Femur (tissue), 1 donor: ENCODE measurements around the gene PLXNA3.

Source experiments
- DNase-seq: peaks from one replicate; pipeline ENCODE4 v3.0.0-alpha.2; 2017

The PLXNA3 gene

GRCh38 chrX:154458116-154458953 is at the start of gene PLXNA3:
PLXNA3 (plus strand) TSS chrX:154458281; CDS start chrX:154460184, 1,903 bp downstream.
- DNase-seq: peak; percentile 47

DNA sequence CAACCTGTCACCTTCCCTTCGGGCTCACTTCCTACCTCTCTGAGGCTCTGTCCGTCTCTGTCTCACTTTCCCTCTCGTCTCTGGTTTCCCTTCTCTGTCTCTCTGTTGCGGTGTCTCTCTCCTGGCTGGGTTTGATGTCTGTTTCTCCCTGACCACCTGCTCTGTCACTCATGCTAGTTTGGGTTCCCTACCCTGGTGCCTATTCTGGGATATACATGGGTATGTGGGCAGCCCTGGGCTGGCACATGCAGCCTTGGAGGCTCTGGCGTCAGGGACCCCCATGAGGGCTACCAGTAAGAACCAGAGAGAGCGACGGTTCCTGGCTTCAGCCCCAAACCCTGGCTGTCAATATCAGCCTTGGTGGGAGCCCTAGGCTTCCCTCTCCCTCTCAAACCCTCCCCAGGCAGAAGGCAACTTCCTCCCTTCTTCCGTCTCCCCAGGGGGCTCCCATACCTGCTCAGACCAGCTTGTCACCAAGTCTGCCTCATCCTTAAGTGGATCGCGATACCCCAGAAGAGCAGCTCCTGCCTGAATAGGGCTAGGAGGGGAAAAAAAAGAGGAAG is 49.3 kb upstream of the PLXNA3 start:
- DNase-seq: no peak

- DNase-seq: peak; percentile 83
Observed at GRCh38 chrX:154409222-154409871, 48.7 kb upstream of the PLXNA3 start, which contains the start of gene DNASE1L1. DNASE1L1 (minus strand) TSS chrX:154409254; CDS start chrX:154405568, 3,686 bp downstream.

DNA sequence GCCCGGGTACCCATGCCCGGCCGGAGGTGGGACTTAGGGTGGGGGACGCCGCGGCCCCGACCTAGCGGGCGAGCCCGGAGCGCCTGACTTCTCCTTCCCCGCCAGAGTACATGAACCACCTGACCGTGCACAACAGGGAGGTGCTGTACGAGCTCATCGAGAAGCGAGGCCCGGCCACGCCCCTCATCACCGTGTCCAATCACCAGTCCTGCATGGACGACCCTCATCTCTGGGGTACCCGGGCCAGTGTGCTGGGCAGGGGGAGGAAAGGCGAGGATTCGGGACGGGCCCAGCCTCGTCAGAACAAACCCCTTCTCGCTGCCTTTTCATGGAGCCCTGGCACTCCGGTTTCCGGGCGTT is 46.1 kb upstream of the PLXNA3 start:
- peak; percentile 74 for DNase-seq

GRCh38 chrX:154412468-154412867 is 45.6 kb upstream of the PLXNA3 start:
- no peak for DNase-seq

DNA sequence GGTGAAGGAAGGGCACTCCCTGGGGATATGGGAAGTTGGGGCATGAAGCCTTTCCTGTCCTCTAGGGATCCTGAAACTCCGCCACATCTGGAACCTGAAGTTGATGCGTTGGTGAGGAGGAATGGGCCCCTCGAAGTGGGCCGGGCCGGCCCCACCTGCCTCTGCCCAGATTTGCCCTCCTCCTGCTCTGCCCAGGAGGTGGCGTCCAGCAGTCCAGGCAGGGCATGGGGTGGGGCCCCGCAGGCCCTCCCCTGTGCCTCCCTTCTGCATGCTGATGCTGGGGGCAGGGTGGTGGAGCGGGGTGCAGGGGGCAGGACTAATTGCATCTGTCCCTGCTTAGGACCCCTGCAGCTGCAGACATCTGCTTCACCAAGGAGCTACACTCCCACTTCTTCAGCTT is 44.9 kb upstream of the PLXNA3 start:
- DNase-seq: no peak

DNA sequence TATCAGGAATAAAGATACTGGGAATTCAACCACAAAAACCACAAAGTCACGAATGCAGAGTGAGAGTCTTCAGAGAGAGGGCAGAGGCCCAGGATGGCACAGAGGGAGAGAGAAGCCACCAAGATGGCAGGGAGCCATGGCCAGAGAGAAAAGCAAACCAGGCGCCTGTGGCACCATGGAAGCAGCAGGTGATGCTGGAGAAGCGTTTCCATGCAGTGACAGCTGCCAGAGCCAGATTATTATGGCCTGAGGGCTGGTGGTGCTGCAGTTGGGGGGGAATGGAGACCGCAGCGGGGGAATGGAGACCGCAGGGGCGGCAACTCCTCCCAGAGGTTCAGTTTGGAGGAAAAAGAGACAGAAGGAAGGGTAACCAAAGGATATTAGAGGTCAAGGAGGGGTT is 40.9 kb upstream of the PLXNA3 start:
- DNase-seq: no peak

GRCh38 chrX:154419189-154419588 is 38.9 kb upstream of the PLXNA3 start:
- no peak for DNase-seq

DNA sequence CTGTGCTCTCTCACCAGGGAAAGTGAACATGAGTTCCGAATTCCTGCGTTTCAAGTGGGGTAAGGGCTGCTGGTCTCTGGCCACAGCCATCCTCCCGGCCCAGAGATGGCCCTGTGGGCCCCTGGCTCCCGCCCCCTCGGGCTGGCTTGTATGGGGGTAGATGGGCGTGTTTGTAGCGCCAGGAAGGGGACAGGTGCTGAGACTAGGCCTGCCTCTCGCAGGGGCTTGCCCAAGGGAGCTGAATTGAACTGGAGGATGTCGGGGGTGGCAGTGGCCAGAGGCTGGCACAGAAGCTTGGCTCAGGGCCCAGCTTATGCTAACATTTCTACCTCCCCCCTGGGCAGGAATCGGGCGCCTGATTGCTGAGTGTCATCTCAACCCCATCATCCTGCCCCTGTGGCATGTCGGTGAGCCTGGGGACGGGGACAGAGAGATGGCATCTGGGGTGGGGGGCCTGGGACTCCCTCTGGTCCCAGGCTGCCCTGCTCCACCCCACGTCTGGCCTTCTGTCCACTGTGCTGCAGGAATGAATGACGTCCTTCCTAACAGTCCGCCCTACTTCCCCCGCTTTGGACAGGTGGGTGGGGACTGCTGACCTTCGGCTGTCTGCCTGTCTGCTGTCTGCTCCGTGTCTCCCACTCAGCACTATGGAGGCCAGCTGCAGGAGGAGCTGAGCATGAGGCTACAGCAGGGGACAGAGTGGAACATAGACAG is 38.2 kb upstream of the PLXNA3 start:
- DNase-seq: no peak

- no peak for DNase-seq
Observed at GRCh38 chrX:154420402-154420756, 37.7 kb upstream of the PLXNA3 start.

GRCh38 chrX:154426916-154427770 is 30.9 kb upstream of the PLXNA3 start:
- DNase-seq: no peak

DNA sequence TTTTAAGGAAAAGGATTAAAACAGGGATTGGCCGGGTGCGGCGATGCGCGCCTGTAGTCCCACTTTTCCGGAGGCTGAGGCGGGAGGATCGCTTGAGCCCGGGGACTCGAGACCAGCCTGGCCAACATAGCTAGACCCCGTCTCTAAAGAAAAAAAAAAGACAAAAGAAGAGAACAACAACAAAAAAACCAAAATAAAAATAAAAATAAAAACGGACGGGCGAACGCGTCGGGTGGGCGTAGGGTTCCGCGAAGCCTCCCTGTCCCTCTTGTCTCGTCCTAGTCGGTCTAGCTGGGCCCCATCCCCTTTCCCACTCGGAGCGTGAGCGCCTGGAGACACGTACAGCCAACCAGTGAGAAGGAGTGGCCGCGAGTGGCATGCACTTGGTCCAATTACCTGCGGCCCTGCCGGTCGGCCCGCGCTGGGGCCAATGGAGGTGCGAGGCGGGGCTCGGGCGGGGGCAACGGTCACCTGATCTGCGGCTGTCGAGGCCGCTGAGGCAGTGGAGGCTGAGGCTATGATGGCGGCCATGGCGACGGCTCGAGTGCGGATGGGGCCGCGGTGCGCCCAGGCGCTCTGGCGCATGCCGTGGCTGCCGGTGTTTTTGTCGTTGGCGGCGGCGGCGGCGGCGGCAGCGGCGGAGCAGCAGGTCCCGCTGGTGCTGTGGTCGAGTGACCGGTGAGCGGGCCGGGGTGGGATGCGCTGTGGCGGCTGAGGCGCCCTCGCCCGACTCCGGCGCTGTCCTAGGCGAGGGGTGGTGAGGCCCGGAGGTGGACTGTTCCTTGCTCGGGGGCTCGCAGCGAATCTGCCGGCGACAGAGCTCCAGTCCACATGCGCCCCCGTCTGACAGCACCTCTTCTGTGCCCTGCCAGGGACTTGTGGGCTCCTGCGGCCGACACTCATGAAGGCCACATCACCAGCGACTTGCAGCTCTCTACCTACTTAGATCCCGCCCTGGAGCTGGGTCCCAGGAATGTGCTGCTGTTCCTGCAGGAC is 29.6 kb upstream of the PLXNA3 start, which contains the start of gene ATP6AP1:
ATP6AP1 (plus strand) TSS at position 502 of the 996 bp plus-strand sequence; CDS start at position 518, 16 bp downstream.
- DNase-seq: peak; percentile 95

DNA sequence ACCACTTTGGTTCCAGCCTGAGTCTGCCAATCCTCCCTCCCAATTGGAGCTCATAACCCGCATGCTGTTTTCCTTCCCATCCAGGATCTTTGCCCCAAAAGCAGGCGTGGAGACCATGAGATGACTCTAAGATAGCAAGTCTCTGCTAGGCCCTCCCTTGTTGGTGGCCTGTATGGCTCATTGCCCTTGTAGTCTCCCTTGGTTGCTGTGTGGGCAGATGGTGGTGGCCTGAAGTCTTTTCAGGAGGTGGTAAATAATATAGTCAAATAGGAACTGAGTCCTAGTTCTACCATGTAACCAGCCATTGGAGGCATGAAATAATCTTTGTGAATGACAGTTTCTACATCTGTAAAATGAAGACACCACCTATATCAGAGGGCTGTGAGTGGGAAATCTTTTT is 28.4 kb upstream of the PLXNA3 start:
- DNase-seq: no peak

DNA sequence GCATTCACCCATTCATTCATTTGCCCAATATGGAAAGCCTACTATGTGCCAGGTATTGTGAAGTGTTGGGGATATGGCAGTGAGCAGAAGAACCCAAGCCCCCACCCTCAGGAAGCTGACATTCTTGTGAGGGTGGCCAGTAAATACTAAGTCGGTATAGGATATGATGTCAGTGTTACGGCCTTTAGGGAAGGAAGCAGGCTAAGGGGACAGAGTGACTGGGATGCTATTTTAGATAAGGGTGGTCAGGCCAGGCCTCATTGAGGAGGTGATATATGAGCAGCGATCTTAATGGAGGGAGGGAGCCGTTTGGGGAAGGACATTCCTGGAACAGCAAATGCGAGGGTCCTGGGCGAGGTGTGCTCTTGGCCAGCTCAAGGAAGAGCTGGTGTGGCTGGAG is 27.6 kb upstream of the PLXNA3 start:
- DNase-seq: no peak

DNA sequence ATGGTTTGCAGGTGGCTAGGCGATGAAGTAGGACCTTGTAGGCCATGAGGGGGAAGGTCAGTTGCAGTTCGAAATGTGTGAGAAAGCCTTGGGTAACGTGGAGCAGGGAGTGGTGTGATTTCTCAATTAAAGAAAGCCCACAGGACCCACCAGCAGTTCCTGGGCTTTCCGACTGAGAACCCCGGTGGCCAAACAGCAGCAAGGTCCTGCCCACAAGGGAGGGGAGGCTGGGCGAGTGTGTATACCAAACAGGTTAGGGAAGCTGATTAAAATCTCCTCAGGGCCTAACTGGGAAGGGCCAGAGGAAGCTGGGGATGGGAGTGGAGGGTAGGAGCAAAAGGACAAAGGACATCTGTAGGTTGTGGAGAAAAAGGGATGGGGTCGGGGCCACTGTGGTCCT is 27.2 kb upstream of the PLXNA3 start:
- DNase-seq: no peak

- DNase-seq: no peak
Observed at GRCh38 chrX:154431341-154431740, 26.7 kb upstream of the PLXNA3 start.

- no peak for DNase-seq
Observed at GRCh38 chrX:154432210-154432609, 25.9 kb upstream of the PLXNA3 start.

DNA sequence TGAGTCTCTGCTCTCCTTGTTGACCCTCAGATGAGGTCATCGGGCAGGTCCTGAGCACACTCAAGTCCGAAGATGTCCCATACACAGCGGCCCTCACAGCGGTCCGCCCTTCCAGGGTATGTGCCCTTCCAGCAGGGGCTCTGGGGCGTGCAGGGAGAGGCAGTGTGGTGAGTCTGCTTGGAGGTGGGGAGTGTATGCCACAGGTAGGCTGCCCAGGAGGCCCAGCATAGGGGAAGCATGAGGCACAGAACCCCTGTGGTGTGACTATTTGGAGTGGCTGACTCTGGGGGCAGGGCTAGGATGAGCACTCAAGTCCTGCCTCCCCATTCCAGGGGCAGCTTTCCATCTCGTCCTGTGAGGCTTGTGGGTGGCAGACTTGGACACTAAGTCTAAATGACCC is 24.5 kb upstream of the PLXNA3 start:
- DNase-seq: no peak

GRCh38 chrX:154434394-154435168 is 23.5 kb upstream of the PLXNA3 start:
- DNase-seq: no peak

- DNase-seq: no peak
Observed at GRCh38 chrX:154435171-154435733, 22.8 kb upstream of the PLXNA3 start.
